ENCODE results near the gene AGAP1.

DNA sequence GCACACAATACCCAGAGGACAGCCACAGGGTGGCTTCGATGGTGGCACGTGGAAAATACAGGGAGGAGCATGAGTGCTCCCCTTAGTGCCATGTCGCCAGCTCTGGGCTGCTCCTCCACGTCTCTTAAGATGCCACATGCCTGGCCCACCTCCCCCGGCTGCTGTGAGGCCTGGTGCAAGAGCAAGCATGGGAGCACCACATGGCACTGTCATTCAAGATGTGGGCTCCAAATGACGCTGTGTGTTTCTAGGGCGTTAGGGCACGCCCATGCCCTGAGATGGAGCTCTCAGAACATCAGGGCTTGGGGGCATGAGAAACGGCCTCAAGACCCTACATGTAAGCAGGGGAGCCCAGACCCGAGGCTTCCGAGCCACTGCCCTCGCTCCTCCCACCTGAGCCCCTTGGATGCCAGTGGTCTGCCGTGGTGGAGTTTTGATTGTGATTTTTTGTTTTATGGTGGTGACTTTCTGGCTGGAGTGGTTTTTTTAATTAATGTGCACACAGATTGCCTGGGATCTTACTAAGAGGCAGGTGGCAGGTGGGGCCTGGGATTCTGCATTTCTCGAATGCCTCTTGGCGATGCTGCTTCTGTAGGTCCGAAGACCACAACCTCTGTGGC lies 435.0 kb downstream of the AGAP1 start:
- no peak for TF ChIP-seq CTCF (IDR thresholded peaks at IDR 0.05)
- no peak for TF ChIP-seq POLR2A (IDR thresholded peaks at IDR 0.05)

Measured in heart left ventricle (tissue), 13 donors.